HepG2 (cell line): Measurements from ENCODE around the gene CRTAC1.

ENCODE experiments used
- CTCF ChIP-seq: sonication (generic); formaldehyde crosslinking; IDR thresholded peaks from 2 replicates; pipeline ENCODE4 v1.5.0; 2020; ENCODE audit warnings: mild to moderate bottlenecking, missing genetic modification reagents, moderate library complexity
- DNMT1 ChIP-seq: sonication (generic); formaldehyde crosslinking; IDR thresholded peaks from 2 replicates; pipeline ENCODE4 v1.5.1; 2020; ENCODE audit warnings: mild to moderate bottlenecking, missing genetic modification reagents
- KAT8 ChIP-seq: IDR thresholded peaks from 2 replicates; pipeline ENCODE4 v1.6.1; 2016; ENCODE audit warnings: missing genetic modification reagents, missing compliant biosample characterization
- KDM5A ChIP-seq: fragments of 200-600 bp; sonication (generic); IDR thresholded peaks from 2 replicates; pipeline ENCODE4 v1.7.0; 2018; ENCODE audit warnings: antibody characterized with exemption, mild to moderate bottlenecking, low read length, borderline replicate concordance
- NR2C2 ChIP-seq: sonication (generic); formaldehyde crosslinking; IDR thresholded peaks from 2 replicates; pipeline ENCODE4 v1.4.0; 2020; ENCODE audit warnings: missing genetic modification reagents, mild to moderate bottlenecking, moderate library complexity, borderline replicate concordance
- PAWR ChIP-seq: sonication (generic); formaldehyde crosslinking; IDR thresholded peaks from 2 replicates; pipeline ENCODE4 v1.4.0; 2020; ENCODE audit warnings: missing genetic modification reagents, mild to moderate bottlenecking, borderline replicate concordance
- POLR2A ChIP-seq, 2 experiments: IDR thresholded peaks; 2 replicates each; pipeline ENCODE4 v1.6.1; 2011; ENCODE audit warnings: low read depth in 2 of 2, low read length in 2 of 2, mild to moderate bottlenecking in 1 of 2, moderate library complexity in 1 of 2; ENCODE audit not compliant: insufficient read depth in 1 of 2
- POLR2AphosphoS5 ChIP-seq: IDR thresholded peaks from 2 replicates; pipeline ENCODE4 v1.6.1; 2012; ENCODE audit warnings: low read depth, low read length
- SMAD9 ChIP-seq: sonication (generic); formaldehyde crosslinking; IDR thresholded peaks from 2 replicates; pipeline ENCODE4 v1.5.1; 2020; ENCODE audit warnings: mild to moderate bottlenecking, missing genetic modification reagents
- TEF ChIP-seq: sonication (generic); formaldehyde crosslinking; IDR thresholded peaks from 2 replicates; pipeline ENCODE4 v1.5.0; 2020; ENCODE audit warnings: missing genetic modification reagents
- UBTF ChIP-seq: sonication (generic); formaldehyde crosslinking; IDR thresholded peaks from 2 replicates; pipeline ENCODE4 v1.4.0; 2020; ENCODE audit warnings: mild to moderate bottlenecking, missing genetic modification reagents
- ZNF30 ChIP-seq: sonication (generic); formaldehyde crosslinking; IDR thresholded peaks from 2 replicates; pipeline ENCODE4 v1.5.0; 2020; ENCODE audit warnings: mild to moderate bottlenecking, missing genetic modification reagents
- ZNF362 ChIP-seq: sonication (generic); formaldehyde crosslinking; IDR thresholded peaks from 2 replicates; pipeline ENCODE4 v1.4.0; 2020; ENCODE audit warnings: missing genetic modification reagents, mild to moderate bottlenecking, borderline replicate concordance
- ZNF639 ChIP-seq: conservative IDR thresholded peaks from 2 replicates; pipeline ENCODE4 v1.6.1; 2018; ENCODE audit warnings: missing genetic modification reagents

GRCh38 chr10:97913614-97914013 lies 116.8 kb downstream of the CRTAC1 start:
- no peak for TF ChIP-seq PAWR (CRISPR knock-in tag)
- TF ChIP-seq KDM5A = no peak
- no peak for TF ChIP-seq NR2C2 (CRISPR knock-in tag)
- TF ChIP-seq KAT8 (CRISPR knock-in tag) = no peak
- no peak for TF ChIP-seq CTCF (CRISPR knock-in tag)
- no peak for TF ChIP-seq POLR2A (IDR thresholded peaks at IDR 0.05; ENCODE audit: insufficient read depth in 1 of 2, low read depth in 2 of 2, low read length in 2 of 2)
- TF ChIP-seq DNMT1 (CRISPR knock-in tag) = no peak
- no peak for TF ChIP-seq ZNF362 (CRISPR knock-in tag)
- TF ChIP-seq SMAD9 (CRISPR knock-in tag) = no peak
- TF ChIP-seq ZNF30 (CRISPR knock-in tag) = no peak
- TF ChIP-seq ZNF639 (CRISPR knock-in tag) = no peak
- no peak for TF ChIP-seq UBTF (CRISPR knock-in tag)
- TF ChIP-seq POLR2AphosphoS5 = no peak
- TF ChIP-seq TEF (CRISPR knock-in tag) = no peak
